SU-DHL-6 (cell line): ENCODE measurements around the gene BAZ1A.
A peak's percentile ranks its signal among the peaks of the same experiment; 100 is the strongest.

Experiments
- H2AFZ ChIP-seq: fragments of 200-600 bp; sonication (generic); 2 replicates; pipeline ENCODE4 v1.6.1; 2014; ENCODE audit warnings: low read depth, mild to moderate bottlenecking, moderate library complexity, mixed read lengths, antibody characterized with exemption, low read length; ENCODE audit not compliant: severe bottlenecking
- H3F3A ChIP-seq: fragments of 200-600 bp; shearing (Covaris generic); 2 replicates; pipeline ENCODE4 v1.6.0; 2016; ENCODE audit warnings: antibody characterized with exemption, mild to moderate bottlenecking; ENCODE audit not compliant: insufficient read depth
- H3K27ac ChIP-seq: fragments of 200-600 bp; sonication (generic); 2 replicates; pipeline ENCODE4 v1.5.1; 2016; ENCODE audit warnings: low read depth, mild to moderate bottlenecking, low read length, moderate library complexity, mixed read lengths
- H3K27me3 ChIP-seq: fragments of 200-600 bp; sonication (generic), shearing (Covaris generic); 2 replicates; pipeline ENCODE4 v1.6.0; 2014; ENCODE audit warnings: mild to moderate bottlenecking, low read length
- H3K36me3 ChIP-seq: fragments of 200-600 bp; sonication (generic); 2 replicates; pipeline ENCODE4 v1.6.1; 2014; ENCODE audit warnings: mild to moderate bottlenecking, low read length, mixed read lengths
- H3K4me2 ChIP-seq: fragments of 300-600, 200-600 bp; shearing (Covaris generic), sonication (generic); 2 replicates; pipeline ENCODE4 v1.6.0; 2014; ENCODE audit warnings: low read length, low read depth, mild to moderate bottlenecking; ENCODE audit not compliant: poor library complexity, severe bottlenecking
- H3K4me3 ChIP-seq: fragments of 200-600 bp; sonication (generic); 2 replicates; pipeline ENCODE4 v1.5.1; 2014; ENCODE audit warnings: antibody characterized with exemption, low read length, mild to moderate bottlenecking, mixed read lengths; ENCODE audit not compliant: insufficient read depth, poor library complexity, severe bottlenecking
- H3K79me2 ChIP-seq: fragments of 200-600 bp; sonication (generic); 2 replicates; pipeline ENCODE4 v1.6.1; 2014; ENCODE audit warnings: mild to moderate bottlenecking, low read length, moderate library complexity; ENCODE audit not compliant: insufficient read depth
- H3K9ac ChIP-seq: fragments of 200-600 bp; sonication (generic); 2 replicates; pipeline ENCODE4 v1.7.0; 2014; ENCODE audit warnings: mild to moderate bottlenecking, low read length
- H3K9me2 ChIP-seq: fragments of 200-600 bp; sonication (generic); replicated peaks from 2 replicates; pipeline ENCODE4 v1.6.1; 2014; ENCODE audit warnings: low read length; ENCODE audit not compliant: insufficient read depth
- H3K9me3 ChIP-seq: fragments of 200-600 bp; sonication (generic); 2 replicates; pipeline ENCODE4 v1.6.1; 2014; ENCODE audit warnings: low read length, mixed read lengths; ENCODE audit not compliant: insufficient read depth
- H4K20me1 ChIP-seq: fragments of 200-600 bp; sonication (generic); 2 replicates; pipeline ENCODE4 v1.6.1; 2014; ENCODE audit warnings: low read depth, mild to moderate bottlenecking, antibody characterized with exemption, low read length, moderate library complexity, mixed read lengths
- CTCF ChIP-seq: fragments of 200-600 bp; sonication (generic); IDR thresholded peaks from one replicate; pipeline ENCODE4 v1.5.1; 2017; ENCODE audit warnings: antibody characterized with exemption, mild to moderate bottlenecking, low read length, moderate library complexity; ENCODE audit not compliant: insufficient read depth, poor library complexity, severe bottlenecking
- EZH2phosphoT487 ChIP-seq: fragments of 200-600 bp; sonication (generic), shearing (Covaris generic); conservative IDR thresholded peaks from 2 replicates; pipeline ENCODE4 v1.6.1; 2018; ENCODE audit warnings: mild to moderate bottlenecking, antibody characterized with exemption, low read length, moderate library complexity, mixed read lengths

BAZ1A gene

GRCh38 chr14:34872822-34873588 lies 2.2 kb downstream of the BAZ1A start:
- no peaks in the 10 kb centered on the region for H4K20me1 ChIP-seq
- no peak for TF ChIP-seq CTCF
- TF ChIP-seq EZH2phosphoT487, result no peak
- H3K27ac ChIP-seq, result peak overlapping the region; percentile 95
- peak overlapping the region; percentile 99 for H3K9ac ChIP-seq
- peaks cover 76% of the 10 kb centered on the region for H3K79me2 ChIP-seq
- peak overlapping the region; percentile 84 for H2AFZ ChIP-seq
- H3K36me3 ChIP-seq, result peaks cover 14% of the 10 kb centered on the region; the same call in 1 of the 2 replicates
- H3F3A ChIP-seq, result peaks cover 19% of the 10 kb centered on the region
- H3K9me2 ChIP-seq, result no peaks in the 10 kb centered on the region
- peak overlapping the region; percentile 80 for H3K4me3 ChIP-seq
- no peaks in the 10 kb centered on the region for H3K27me3 ChIP-seq
- H3K9me3 ChIP-seq, result no peaks in the 10 kb centered on the region
- H3K4me2 ChIP-seq, result peak overlapping the region; percentile 85

- peaks cover 19% of the 10 kb centered on the region; the same call in 1 of the 2 replicates for H3K36me3 ChIP-seq
- H3K4me3 ChIP-seq, result no peak overlapping the region
- H3K9ac ChIP-seq, result no peak overlapping the region
- peaks cover 12% of the 10 kb centered on the region; the same call in 1 of the 2 replicates for H4K20me1 ChIP-seq
- no peaks in the 10 kb centered on the region for H3K9me3 ChIP-seq
- no peaks in the 10 kb centered on the region for H3K27me3 ChIP-seq
- no peak overlapping the region for H3K27ac ChIP-seq
- H3K9me2 ChIP-seq, result no peaks in the 10 kb centered on the region
- no peak overlapping the region for H3K4me2 ChIP-seq
- peaks cover 96% of the 10 kb centered on the region for H3K79me2 ChIP-seq
- TF ChIP-seq CTCF (no peak), EZH2phosphoT487 (no peak)
- no peak overlapping the region for H2AFZ ChIP-seq
- H3F3A ChIP-seq, result peaks cover 12% of the 10 kb centered on the region; the same call in 1 of the 2 replicates
Observed at GRCh38 chr14:34867199-34867598, 8.0 kb downstream of the BAZ1A start.

GRCh38 chr14:34865889-34866574 lies 9.1 kb downstream of the BAZ1A start:
- peaks cover 96% of the 10 kb centered on the region for H3K79me2 ChIP-seq
- no peak overlapping the region for H3K4me3 ChIP-seq
- no peak overlapping the region for H3K27ac ChIP-seq
- no peak overlapping the region for H2AFZ ChIP-seq
- no peaks in the 10 kb centered on the region for H3K9me2 ChIP-seq
- H3K9me3 ChIP-seq, result no peaks in the 10 kb centered on the region
- peaks cover 15% of the 10 kb centered on the region; the same call in 1 of the 2 replicates for H3F3A ChIP-seq
- no peak overlapping the region for H3K4me2 ChIP-seq
- H3K27me3 ChIP-seq, result no peaks in the 10 kb centered on the region
- TF ChIP-seq EZH2phosphoT487 (no peak), CTCF (no peak)
- no peak overlapping the region for H3K9ac ChIP-seq
- H3K36me3 ChIP-seq, result peaks cover 29% of the 10 kb centered on the region; the same call in 1 of the 2 replicates
- H4K20me1 ChIP-seq, result peaks cover 12% of the 10 kb centered on the region; the same call in 1 of the 2 replicates
